ENCODE results near the gene GOLPH3L. TPM values are rescaled to one million over a fixed set of nuclear protein-coding genes. Genes with fewer than 3 reads are reported as not detected.
"Not testable (repeated sequence)": the region's sequence is repeated elsewhere in the genome, so short reads cannot be mapped to it uniquely, and the experiment has no call there.

Gene GOLPH3L
- total and polyA plus RNA-seq, 8 donors = 13.2 to 33.4 (median 16.9) TPM

- DNase-seq = no peak
- H3K27ac ChIP-seq = peak overlapping the region; percentile 82 to 89 (median 88)
- H3K27me3 ChIP-seq = no peaks in the 10 kb centered on the region
- no peaks in the 10 kb centered on the region for H3K9me3 ChIP-seq
- H3K36me3 ChIP-seq = peaks cover 6 to 26% (median 13%) of the 10 kb centered on the region in 4 donors
- intact Hi-C loops (cut with DNase I; ENCODE audit: low total_unique reads) = no loop called here
- no peak for TF ChIP-seq CTCF (IDR thresholded peaks at IDR 0.05)
- no peak for TF ChIP-seq POLR2AphosphoS5 (IDR thresholded peaks at IDR 0.05)
- no peak for TF ChIP-seq POLR2A (IDR thresholded peaks at IDR 0.05)
- no peak for TF ChIP-seq EP300 (IDR thresholded peaks at IDR 0.05)
- 83 to 88% (median 86%) methylated on average over 3 of the region's 3 CpGs for WGBS, 5 donors
- peaks cover 36 to 71% (median 61%) of the 10 kb centered on the region in 4 donors for H3K4me1 ChIP-seq
- no peak overlapping the region for H3K4me3 ChIP-seq
Measured at GRCh38 chr1:150612014-150612345, 85.0 kb downstream of the GOLPH3L start.

DNA sequence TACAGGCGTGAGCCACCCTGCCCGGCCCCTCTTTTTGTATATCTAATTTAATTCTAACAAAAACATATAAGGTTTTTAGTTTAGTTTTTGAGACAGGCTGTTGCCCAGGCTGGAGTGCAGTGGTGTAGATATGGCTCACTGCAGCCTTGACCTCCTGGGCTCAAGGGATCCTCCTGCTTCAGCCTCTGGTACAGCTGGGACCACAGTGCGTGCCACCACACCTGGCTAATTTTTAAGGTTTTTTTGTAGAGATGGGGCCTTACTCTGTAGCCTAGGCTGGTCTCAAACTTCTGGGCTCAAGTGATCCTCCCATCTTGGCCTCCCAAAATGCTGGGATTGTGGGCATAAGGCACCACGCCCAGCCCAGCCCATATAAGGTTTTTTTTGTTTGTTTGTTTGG is 86.4 kb downstream of the GOLPH3L start:
- Histone ChIP-seq H3K9me3 (no peaks in the 10 kb centered on the region), H3K4me1 (peaks cover 36 to 65% (median 60%) of the 10 kb centered on the region in 4 donors), H3K27ac (peak overlapping the region; percentile 35 to 89 (median 88)), H3K27me3 (no peaks in the 10 kb centered on the region), H3K4me3 (no peak overlapping the region), H3K36me3 (peaks cover 0 to 12% (median 5%) of the 10 kb centered on the region in 4 donors)
- intact Hi-C loops (cut with DNase I; ENCODE audit: low total_unique reads) = no loop called here
- no peak for DNase-seq
- TF ChIP-seq POLR2A (IDR thresholded peaks at IDR 0.05) (no peak), CTCF (IDR thresholded peaks at IDR 0.05) (no peak), EP300 (IDR thresholded peaks at IDR 0.05) (no peak), POLR2AphosphoS5 (IDR thresholded peaks at IDR 0.05) (no peak)
- WGBS, 5 donors = 85 to 96% (median 92%) methylated on average over 4 of the region's 4 CpGs

DNA sequence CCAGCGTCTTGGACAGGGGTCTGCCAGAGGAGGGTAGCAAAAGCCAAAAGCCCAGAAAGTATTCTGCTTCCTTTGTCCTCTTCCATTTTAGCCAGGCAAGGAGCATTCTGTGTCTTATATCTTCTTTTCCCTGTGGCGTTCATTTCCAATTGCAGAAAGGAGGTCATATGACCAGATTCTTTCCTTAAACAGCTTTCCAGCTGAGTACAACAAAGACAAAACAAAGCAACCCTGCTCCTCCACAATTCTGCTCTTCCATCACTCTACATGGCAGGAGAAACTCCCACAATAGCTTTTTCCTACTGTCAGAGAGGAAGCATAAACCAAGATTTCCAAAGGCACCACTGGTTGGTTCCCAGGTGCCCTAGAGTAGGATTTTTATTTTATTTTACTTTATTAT is 87.2 kb downstream of the GOLPH3L start:
- Histone ChIP-seq H3K4me3 (no peak overlapping the region), H3K27ac (peak overlapping the region in 4 of 5 donors; percentile 86 to 89 (median 88)), H3K27me3 (no peaks in the 10 kb centered on the region), H3K9me3 (no peaks in the 10 kb centered on the region), H3K4me1 (peaks cover 41 to 65% (median 60%) of the 10 kb centered on the region in 4 donors), H3K36me3 (peaks cover 0 to 10% (median 5%) of the 10 kb centered on the region in 4 donors)
- 53 to 76% (median 67%) methylated on average over 2 of the region's 2 CpGs for WGBS, 5 donors
- peak in 1 of 2 donors; percentile 50 for DNase-seq
- TF ChIP-seq EP300 (IDR thresholded peaks at IDR 0.05) (no peak), CTCF (IDR thresholded peaks at IDR 0.05) (no peak), POLR2A (IDR thresholded peaks at IDR 0.05) (no peak), POLR2AphosphoS5 (IDR thresholded peaks at IDR 0.05) (no peak)
- intact Hi-C loops (cut with DNase I; ENCODE audit: low total_unique reads) = no loop called here

GRCh38 chr1:150606463-150607142 is 90.4 kb downstream of the GOLPH3L start:
- H3K4me3 ChIP-seq = no peak overlapping the region
- peaks cover 21 to 41% (median 34%) of the 10 kb centered on the region in 4 donors for H3K4me1 ChIP-seq
- no peak for DNase-seq
- no peak for TF ChIP-seq POLR2A (IDR thresholded peaks at IDR 0.05)
- TF ChIP-seq POLR2AphosphoS5 (IDR thresholded peaks at IDR 0.05) = no peak
- TF ChIP-seq CTCF (IDR thresholded peaks at IDR 0.05) = no peak
- TF ChIP-seq EP300 (IDR thresholded peaks at IDR 0.05) = no peak
- 93 to 97% (median 96%) methylated on average over 7 of the region's 7 CpGs for WGBS, 5 donors
- intact Hi-C loops (cut with DNase I; ENCODE audit: low total_unique reads) = no loop called here
- H3K36me3 ChIP-seq = peaks cover 0 to 5% (median 2%) of the 10 kb centered on the region in 4 donors
- peak overlapping the region in 2 of 5 donors; percentile 8 to 84 for H3K27ac ChIP-seq
- H3K9me3 ChIP-seq = no peaks in the 10 kb centered on the region
- no peaks in the 10 kb centered on the region for H3K27me3 ChIP-seq

DNA sequence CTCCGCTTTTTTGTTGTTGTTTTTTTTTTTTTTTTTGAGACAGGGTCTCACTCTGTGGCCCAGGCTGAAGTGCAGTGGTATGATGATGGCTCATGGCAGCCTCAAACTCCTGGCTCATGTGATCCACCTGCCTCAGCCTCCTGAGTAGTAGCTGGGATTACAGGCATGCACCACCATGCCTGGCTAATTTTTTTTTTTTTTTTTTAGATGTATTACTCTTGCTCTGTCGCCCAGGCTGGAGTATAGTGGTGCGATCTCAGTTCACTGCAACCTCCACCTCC is 91.6 kb downstream of the GOLPH3L start:
- Histone ChIP-seq H3K36me3 (peaks cover 0 to 12% (median 8%) of the 10 kb centered on the region in 4 donors), H3K4me1 (peaks cover 14 to 29% (median 22%) of the 10 kb centered on the region in 4 donors), H3K27ac (peak overlapping the region in 4 of 5 donors; percentile 72 to 89 (median 80))
- DNase-seq; H3K9me3 ChIP-seq; intact Hi-C loops (cut with DNase I; ENCODE audit: low total_unique reads); H3K4me3 ChIP-seq; H3K27me3 ChIP-seq: not testable (repeated sequence)
- WGBS, 5 donors = 90 to 100% (median 97%) methylated on average over 3 of the region's 3 CpGs
